Renal cortex interstitium (tissue), 11 donors: ENCODE results near the gene RRAGD. TPM values are rescaled to one million over a fixed set of nuclear protein-coding genes. Genes with fewer than 3 reads are reported as not detected.
A peak's percentile ranks its signal among the peaks of the same experiment; 100 is the strongest.
"Not testable (repeated sequence)": the region's sequence is repeated elsewhere in the genome, so short reads cannot be mapped to it uniquely, and the experiment has no call there.

Source experiments
- DNase-seq, 11 donors: peaks; one replicate each; pipeline ENCODE4 v3.0.0-alpha.2; 2013; ENCODE audit warnings: low read depth in 9 of 11, low spot score in 4 of 11; ENCODE audit errors: extremely low read depth in 1 of 11
- polyA plus RNA-seq, 3 donors: library from polyadenylated mRNA; unstranded; fragments of 120-200 nt; gene quantifications; one replicate each; pipeline ENCODE4 v1.2.1, GENCODE V29; 2013; ENCODE audit not compliant: insufficient read length in 3 of 3

Gene RRAGD
- polyA plus RNA-seq, 3 donors, result 26.4 to 36.8 (median 33.3) TPM

- no peak for DNase-seq
Measured at GRCh38 chr6:89430201-89430962, 18.3 kb upstream of the RRAGD start.

GRCh38 chr6:89416796-89417195 lies 4.7 kb upstream of the RRAGD start:
- DNase-seq, result no peak

- DNase-seq, result no peak
Measured at GRCh38 chr6:89415185-89415584, 3.1 kb upstream of the RRAGD start.

GRCh38 chr6:89414215-89414614 lies 2.1 kb upstream of the RRAGD start:
- DNase-seq, result no peak

DNA sequence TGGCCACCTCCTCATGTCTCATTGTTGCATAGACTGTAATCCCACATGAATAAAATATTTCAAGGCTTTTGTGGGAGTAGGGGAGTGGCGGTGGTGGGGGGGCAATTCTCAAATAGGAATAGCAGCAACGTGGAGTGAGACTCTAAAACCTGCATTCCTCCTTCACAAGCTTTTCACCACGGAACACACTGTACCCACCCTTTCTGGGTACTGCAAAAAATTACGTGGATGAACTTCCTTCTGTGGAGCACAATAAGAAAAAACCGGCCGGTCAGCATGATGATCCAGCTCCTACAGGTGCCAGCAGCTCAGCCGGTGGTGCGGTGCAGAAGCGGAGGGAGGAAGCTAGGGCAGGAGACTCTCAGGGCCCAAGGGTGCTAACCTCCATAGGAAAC lies 930 bp upstream of the RRAGD start:
- DNase-seq, result no peak

DNA sequence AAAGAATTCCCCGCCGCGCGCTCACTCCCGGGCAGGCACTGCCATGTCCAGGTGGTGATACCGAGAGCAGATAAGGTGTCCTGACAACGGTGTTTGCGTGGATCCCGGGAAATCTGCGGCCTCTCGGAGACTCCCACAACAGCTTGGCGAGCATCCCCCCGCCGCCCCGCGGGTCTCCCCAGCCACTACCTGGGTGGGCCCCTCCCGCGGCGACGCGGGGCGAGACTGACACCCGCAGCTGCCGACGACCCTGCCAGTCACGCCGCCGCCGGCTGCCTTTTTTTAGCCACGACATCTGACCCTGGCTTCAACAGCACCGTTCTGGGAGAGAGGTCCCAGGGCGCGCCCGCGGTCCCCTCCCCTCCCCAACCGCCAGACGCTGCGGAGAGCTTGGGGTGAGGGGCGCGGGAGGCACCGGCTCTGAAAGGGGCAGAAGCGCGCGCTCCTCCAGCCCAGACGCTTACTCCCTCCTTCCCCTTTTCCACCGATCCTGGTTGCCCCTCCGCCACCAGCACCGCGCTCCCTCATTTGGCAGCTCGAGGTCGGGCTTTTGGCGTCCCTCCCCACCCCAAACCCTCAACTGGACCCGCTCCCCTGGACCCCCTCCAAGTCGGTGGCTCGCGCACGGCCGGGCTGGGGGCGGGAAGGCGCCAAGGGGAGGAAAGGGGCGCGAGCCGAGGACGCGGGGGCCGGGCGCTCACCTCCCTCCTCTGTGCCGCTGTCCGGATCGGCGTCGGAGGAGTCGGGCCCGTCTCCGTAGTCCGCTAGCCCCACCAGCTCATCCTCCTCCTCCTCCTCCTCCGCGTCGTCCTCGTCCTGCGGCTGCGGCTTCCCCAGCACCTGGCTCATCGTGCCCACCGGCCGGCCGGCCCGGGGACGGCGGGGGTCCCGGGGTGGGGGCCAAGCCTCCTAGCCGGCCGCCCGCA lies 665 bp downstream of the RRAGD start:
- DNase-seq, result peak in 3 of 11 donors; percentile 27 to 32 (median 31)

GRCh38 chr6:89410788-89411144 lies 1.3 kb downstream of the RRAGD start:
- DNase-seq, result no peak

DNA sequence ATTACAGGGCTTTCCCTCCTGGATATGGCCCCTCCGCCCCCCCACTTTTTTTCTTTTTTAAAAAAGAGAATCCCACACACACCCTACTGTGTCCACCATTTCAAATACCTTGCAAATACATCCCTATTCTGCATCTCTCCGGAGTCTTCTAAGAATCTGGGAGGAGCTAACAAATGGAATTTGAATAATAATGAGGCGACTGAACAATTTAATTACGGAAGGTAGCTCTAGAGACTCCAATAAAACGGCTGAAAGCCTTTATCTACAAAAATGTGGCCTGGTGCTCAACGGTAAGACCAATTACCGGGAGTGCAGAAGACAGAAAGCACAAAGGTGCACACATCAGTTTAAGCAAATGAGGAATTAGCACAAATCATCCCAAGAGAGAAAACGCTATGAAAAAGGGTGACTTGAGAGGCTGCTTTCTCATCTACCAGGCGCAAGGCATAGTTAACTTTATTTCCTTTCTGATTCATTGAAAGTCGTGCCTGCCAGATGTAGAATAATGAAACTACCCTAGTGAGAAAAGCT lies 1.8 kb downstream of the RRAGD start:
- DNase-seq, result no peak

DNA sequence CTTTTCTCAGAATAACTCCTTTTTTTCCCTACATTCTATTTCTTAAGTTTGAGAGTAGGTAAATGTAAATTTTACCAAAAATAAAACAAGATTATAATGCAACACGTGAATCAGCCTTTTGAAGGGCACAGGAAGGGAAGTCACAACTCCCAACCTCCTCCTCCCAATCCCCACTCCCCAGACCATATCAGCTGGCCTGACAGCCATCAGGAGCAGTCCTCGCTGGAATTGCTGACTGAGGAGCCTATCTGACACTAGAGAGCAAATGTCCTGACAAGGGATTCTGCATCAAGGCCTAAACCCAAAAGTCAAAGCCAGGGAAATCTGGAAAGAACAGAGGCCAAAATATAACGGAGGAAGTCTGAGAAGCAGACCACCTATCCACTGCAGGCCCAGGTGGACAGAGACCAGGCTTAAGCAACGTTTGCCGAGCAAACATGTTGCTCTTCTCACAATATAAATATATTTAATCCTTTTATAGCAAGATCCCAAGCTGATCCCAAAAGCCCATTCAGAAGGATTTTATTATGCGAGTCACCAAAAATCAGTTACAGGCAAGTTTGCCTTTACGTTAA lies 2.5 kb downstream of the RRAGD start:
- DNase-seq, result no peak

GRCh38 chr6:89406141-89406540 lies 5.9 kb downstream of the RRAGD start:
- DNase-seq, result no peak

DNA sequence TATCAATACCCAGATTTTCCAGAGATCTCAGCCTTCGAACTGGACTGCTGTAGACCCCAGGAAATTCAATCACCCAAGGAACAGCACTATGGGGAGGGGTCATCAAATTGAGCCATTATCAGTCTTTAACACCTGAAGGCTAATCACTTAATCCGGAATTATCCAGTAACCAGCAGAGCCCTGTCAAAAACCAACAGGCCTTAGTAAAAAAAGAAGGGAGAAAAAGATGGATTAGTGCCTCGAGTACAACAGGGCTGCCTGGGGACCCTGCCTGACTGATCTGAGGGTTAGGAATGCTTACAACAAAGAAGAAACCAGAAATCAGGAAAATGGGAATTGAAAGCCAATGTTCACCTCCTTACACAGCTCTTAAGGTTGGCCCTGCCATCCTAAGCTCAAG lies 7.6 kb downstream of the RRAGD start:
- no peak for DNase-seq

- DNase-seq, result no peak
Measured at GRCh38 chr6:89402776-89403175, 9.3 kb downstream of the RRAGD start.

GRCh38 chr6:89400912-89401399 lies 11.1 kb downstream of the RRAGD start:
- DNase-seq, result no peak

GRCh38 chr6:89400050-89400449 lies 12.0 kb downstream of the RRAGD start:
- DNase-seq, result no peak

DNA sequence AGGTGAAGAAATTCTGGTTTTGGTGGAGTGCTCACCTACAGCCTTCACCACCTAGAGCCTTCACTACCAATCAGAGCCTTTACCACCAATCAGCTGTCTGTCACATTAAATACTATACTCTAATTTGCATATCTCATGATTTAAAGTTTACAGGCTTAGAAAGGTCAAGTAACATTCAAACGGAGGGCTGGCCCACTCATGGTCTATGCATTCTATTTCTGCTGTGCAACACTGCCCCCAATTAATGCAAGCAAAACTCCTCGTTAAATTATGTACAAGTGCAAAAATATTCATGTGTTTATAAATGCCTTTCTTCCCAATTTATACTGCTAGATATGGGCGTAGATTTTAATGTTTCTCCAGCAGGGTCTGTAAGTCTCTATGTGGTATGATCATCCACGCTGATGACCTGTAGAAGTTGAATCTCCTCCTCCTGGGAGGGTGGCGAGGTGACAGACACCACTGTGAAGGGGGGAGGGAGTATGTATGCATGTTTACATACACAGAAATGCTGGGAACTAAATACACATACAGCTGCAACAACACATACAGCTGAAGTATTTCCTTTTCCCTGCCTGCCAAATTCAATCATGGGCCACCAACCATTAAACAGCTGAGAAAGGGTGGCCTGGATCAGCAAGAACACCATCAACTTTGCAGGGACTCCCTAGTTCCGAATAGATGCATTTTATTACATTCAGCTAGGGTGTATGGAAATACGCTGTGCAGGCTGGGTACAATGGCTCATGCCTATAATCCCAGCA lies 13.1 kb downstream of the RRAGD start:
- peak in 1 of 11 donors; percentile 8 for DNase-seq

GRCh38 chr6:89397884-89398283 lies 14.2 kb downstream of the RRAGD start:
- DNase-seq, result not testable (repeated sequence)

GRCh38 chr6:89393659-89394058 lies 18.4 kb downstream of the RRAGD start:
- no peak for DNase-seq

DNA sequence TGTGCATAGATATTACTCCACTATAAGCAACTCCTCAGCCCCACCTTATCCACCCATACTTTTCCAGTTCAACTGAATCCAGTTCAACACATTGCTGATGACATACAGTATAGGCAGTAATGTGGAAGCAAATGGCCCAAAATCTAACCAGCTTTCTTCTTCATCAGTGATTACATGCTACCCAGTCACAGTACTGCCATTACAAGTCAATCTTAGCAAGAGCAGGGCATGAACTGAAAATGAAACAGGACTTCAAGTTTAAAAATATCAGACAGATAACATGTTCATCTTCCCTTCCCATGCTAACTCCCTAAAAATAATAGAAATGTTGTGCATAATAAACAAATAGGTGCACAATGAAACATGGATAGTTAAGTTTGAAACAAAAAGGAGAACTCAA lies 19.2 kb downstream of the RRAGD start:
- DNase-seq, result no peak

- DNase-seq, result no peak
Measured at GRCh38 chr6:89388846-89389245, 23.2 kb downstream of the RRAGD start.
